DOHH2 (cell line): ENCODE results near the gene CLDN24.

ENCODE experiments used
- H3F3A ChIP-seq: fragments of 200-600 bp; sonication (generic), shearing (Covaris generic); 2 replicates; pipeline ENCODE4 v1.6.0; 2016; ENCODE audit warnings: antibody characterized with exemption, mild to moderate bottlenecking; ENCODE audit not compliant: control insufficient read depth, insufficient read depth
- H3K27ac ChIP-seq: fragments of 200-600 bp; sonication (generic); 2 replicates; pipeline ENCODE4 v1.5.1; 2014; ENCODE audit warnings: low read depth, mild to moderate bottlenecking, low read length, moderate library complexity
- H3K27me3 ChIP-seq: fragments of 200-600 bp; sonication (generic); 2 replicates; pipeline ENCODE4 v1.6.1; 2014; ENCODE audit warnings: mild to moderate bottlenecking, low read length, mixed read lengths; ENCODE audit not compliant: control insufficient read depth
- H3K36me3 ChIP-seq: fragments of 200-600 bp; sonication (generic); 2 replicates; pipeline ENCODE4 v1.6.1; 2014; ENCODE audit warnings: mild to moderate bottlenecking, low read length, moderate library complexity, mixed read lengths; ENCODE audit not compliant: control insufficient read depth
- H3K4me1 ChIP-seq: fragments of 200-600 bp; sonication (generic); 2 replicates; pipeline ENCODE4 v1.6.1; 2014; ENCODE audit warnings: mild to moderate bottlenecking, low read length, mixed read lengths; ENCODE audit not compliant: control insufficient read depth
- H3K4me2 ChIP-seq: fragments of 200-600 bp; sonication (generic); 2 replicates; pipeline ENCODE4 v1.6.0; 2014; ENCODE audit warnings: mild to moderate bottlenecking, low read length, moderate library complexity
- H3K4me3 ChIP-seq: fragments of 200-600 bp; sonication (generic); 2 replicates; pipeline ENCODE4 v1.5.1; 2014; ENCODE audit warnings: mild to moderate bottlenecking, low read length, mixed read lengths
- H3K79me2 ChIP-seq: fragments of 200-600 bp; sonication (generic); 2 replicates; pipeline ENCODE4 v1.6.1; 2014; ENCODE audit warnings: mild to moderate bottlenecking, low read length, mixed read lengths; ENCODE audit not compliant: control insufficient read depth
- H3K9me2 ChIP-seq: fragments of 200-600 bp; sonication (generic); replicated peaks from 2 replicates; pipeline ENCODE4 v1.6.1; 2014; ENCODE audit warnings: mild to moderate bottlenecking, low read length, mixed read lengths; ENCODE audit not compliant: control insufficient read depth
- H3K9me3 ChIP-seq: fragments of 200-600 bp; sonication (generic); 2 replicates; pipeline ENCODE4 v1.6.1; 2014; ENCODE audit warnings: antibody characterized with exemption, low read length, mixed read lengths; ENCODE audit not compliant: control insufficient read depth, insufficient read depth
- H4K20me1 ChIP-seq: fragments of 200-600 bp; sonication (generic); 2 replicates; pipeline ENCODE4 v1.6.0; 2014; ENCODE audit warnings: low read depth, mild to moderate bottlenecking, antibody characterized with exemption, low read length, moderate library complexity; ENCODE audit not compliant: control insufficient read depth, insufficient read depth
- CTCF ChIP-seq: fragments of 200-600 bp; sonication (generic); IDR thresholded peaks from one replicate; pipeline ENCODE4 v1.5.1; 2014; ENCODE audit warnings: antibody characterized with exemption, mild to moderate bottlenecking, low read depth, low read length; ENCODE audit not compliant: poor library complexity, severe bottlenecking
- EZH2phosphoT487 ChIP-seq: fragments of 200-600 bp; sonication (generic); IDR thresholded peaks from 2 replicates; pipeline ENCODE4 v1.6.1; 2017; ENCODE audit warnings: borderline replicate concordance, mild to moderate bottlenecking, antibody characterized with exemption, low read length, moderate library complexity, mixed read lengths

CLDN24 gene

GRCh38 chr4:183344523-183345255 is 22.5 kb upstream of the CLDN24 start:
- TF ChIP-seq EZH2phosphoT487 (no peak), CTCF (no peak)
- no peaks in the 10 kb centered on the region for H3F3A ChIP-seq
- no peaks in the 10 kb centered on the region for H3K4me1 ChIP-seq
- H4K20me1 ChIP-seq = no peaks in the 10 kb centered on the region
- H3K4me3 ChIP-seq = no peak overlapping the region
- no peaks in the 10 kb centered on the region for H3K36me3 ChIP-seq
- H3K9me3 ChIP-seq = no peaks in the 10 kb centered on the region
- no peaks in the 10 kb centered on the region for H3K79me2 ChIP-seq
- H3K27me3 ChIP-seq = no peaks in the 10 kb centered on the region
- H3K4me2 ChIP-seq = no peak overlapping the region
- H3K9me2 ChIP-seq = no peaks in the 10 kb centered on the region
- H3K27ac ChIP-seq = no peak overlapping the region

DNA sequence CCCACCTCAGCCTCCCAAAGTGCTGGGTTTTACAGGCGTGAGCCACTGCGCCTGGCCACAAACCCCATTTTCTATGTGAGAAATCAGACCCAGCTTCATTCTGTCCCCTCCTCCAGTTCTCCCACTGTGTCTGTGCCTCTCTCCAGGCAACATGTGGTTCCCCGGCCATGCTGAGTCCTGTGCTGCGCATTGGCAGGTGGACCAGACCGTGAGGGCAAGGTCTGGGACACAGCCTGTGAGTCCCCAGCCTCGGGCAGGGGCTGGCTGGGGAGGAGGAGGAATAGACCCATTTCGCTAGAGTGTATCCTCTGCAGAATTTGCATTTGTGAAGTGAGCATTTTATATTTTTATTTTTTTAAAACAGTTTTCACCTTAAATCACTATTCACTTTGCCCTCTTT is 21.5 kb upstream of the CLDN24 start:
- H3K4me3 ChIP-seq = no peak overlapping the region
- no peaks in the 10 kb centered on the region for H3K9me2 ChIP-seq
- H3F3A ChIP-seq = no peaks in the 10 kb centered on the region
- H3K36me3 ChIP-seq = no peaks in the 10 kb centered on the region
- no peaks in the 10 kb centered on the region for H3K27me3 ChIP-seq
- no peaks in the 10 kb centered on the region for H3K79me2 ChIP-seq
- H3K4me2 ChIP-seq = no peak overlapping the region
- no peaks in the 10 kb centered on the region for H3K9me3 ChIP-seq
- no peak overlapping the region for H3K27ac ChIP-seq
- no peaks in the 10 kb centered on the region for H3K4me1 ChIP-seq
- H4K20me1 ChIP-seq = no peaks in the 10 kb centered on the region
- no peak for TF ChIP-seq CTCF
- TF ChIP-seq EZH2phosphoT487 = no peak

DNA sequence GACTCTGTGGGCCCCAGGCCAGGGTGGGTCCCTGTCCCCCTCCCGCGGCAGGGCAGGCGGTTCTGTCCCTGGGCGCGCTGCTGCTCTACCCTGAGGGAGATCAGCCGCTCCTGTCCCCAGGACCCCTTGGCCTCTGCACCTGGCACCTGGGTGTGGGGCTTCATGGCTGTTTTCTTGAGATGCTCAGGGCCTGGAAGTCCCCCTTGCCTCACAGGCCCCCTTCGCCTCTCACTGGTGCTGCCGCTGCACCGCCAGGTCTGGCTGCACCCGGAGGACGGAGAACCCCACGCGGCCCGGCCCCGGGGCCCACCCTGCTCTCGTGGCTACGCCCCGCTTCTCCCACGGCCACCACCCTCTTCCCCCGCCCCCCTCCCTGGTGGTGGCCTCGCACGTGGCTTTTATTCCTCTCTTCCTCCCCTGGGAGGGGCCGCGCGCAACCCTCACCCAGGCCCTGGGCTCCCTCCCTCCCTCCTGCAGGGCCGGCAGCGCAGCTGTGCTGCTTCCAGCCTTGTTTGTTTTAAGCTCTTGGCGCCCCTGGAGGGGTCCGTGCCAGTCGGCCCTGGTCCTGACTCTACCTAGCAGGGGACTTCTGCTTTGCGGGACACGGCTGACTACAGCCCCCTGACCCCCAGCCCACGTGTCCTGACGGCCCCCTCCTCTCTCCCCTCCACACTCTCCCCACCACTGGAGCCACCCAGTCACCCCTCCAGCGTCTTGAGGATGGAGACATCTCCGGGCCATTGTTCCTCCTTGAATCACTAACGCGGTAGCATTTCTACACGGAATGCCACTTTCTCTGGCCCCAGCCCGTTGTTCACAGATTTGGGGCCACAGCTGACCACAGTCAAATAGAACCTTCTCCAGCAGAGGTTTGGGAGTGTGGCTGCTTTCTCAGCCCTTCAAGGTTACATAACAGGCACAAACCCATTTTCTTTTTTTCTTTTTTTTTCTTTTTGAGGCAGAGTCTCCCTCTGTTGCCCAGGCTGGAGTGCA is 20.6 kb upstream of the CLDN24 start:
- Histone ChIP-seq H3K79me2 (no peaks in the 10 kb centered on the region), H3K4me2 (no peak overlapping the region), H3K4me1 (no peaks in the 10 kb centered on the region), H3K27me3 (no peaks in the 10 kb centered on the region), H3K9me2 (no peaks in the 10 kb centered on the region), H4K20me1 (no peaks in the 10 kb centered on the region), H3K36me3 (no peaks in the 10 kb centered on the region), H3F3A (no peaks in the 10 kb centered on the region), H3K27ac (no peak overlapping the region), H3K9me3 (no peaks in the 10 kb centered on the region), H3K4me3 (no peak overlapping the region)
- no peak for TF ChIP-seq EZH2phosphoT487
